GM21576 (cell line): ENCODE data around the gene DAB2IP.
"Not testable (repeated sequence)": the region's sequence is repeated elsewhere in the genome, so short reads cannot be mapped to it uniquely, and the experiment has no call there.

Experiments
- ATAC-seq: cut with Tn5 transposase; IDR thresholded peaks from one replicate; pipeline ENCODE4 v1.9.1; 2021; ENCODE audit warnings: mild to moderate bottlenecking, moderate library complexity; ENCODE audit not compliant: unreplicated experiment

DAB2IP gene

DNA sequence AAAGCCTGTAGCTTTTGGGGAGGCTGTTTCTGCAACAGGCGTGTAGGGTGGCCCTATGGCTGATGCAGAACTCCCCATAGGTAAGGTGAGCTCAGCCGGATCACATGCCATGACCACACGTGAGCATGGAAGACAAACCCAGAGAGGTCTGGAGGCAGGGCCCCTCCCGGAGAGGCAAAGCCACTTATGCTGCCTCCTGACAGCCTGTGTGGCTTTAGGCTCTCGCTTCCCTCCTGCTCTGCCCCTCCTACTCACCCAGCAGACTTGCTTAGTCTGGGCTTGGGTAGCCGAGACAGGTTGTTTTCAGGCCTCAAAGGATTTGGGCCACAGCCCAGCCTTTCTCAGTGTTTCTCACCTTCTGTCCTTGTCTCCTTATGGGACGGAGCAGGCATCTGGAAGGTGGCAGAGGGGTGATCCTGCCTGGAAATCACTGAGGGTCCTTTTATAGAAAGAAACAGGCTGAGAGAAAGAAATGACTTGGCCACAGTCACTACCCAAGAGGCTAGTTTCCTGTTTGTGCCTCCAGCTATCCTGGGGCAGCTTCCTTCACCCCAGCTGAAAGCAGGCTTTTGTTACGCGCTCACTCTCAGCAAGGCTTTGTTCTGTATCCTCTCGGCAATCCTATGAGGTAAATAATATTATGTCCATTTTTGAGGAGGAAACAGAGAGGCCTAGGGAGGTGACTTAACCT is 89.9 kb downstream of the DAB2IP start:
- ATAC-seq = no peak

DNA sequence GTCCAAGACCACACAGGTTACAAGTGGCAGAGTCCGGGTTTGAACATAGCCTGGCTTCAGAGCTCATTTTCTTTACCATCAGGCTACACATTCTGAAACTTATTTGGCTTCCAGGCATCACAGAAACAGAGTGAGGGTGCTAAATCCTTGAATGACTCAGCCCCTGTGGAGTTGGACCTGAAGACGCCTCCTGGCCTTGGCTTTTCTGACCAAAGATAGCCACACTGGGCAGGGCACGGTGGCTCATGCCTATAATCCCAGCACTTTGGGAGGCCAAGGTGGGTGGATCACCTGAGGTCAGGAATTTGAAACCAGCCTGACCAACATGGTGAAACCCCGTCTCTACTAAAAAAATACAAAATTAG is 90.5 kb downstream of the DAB2IP start:
- not testable (repeated sequence) for ATAC-seq

DNA sequence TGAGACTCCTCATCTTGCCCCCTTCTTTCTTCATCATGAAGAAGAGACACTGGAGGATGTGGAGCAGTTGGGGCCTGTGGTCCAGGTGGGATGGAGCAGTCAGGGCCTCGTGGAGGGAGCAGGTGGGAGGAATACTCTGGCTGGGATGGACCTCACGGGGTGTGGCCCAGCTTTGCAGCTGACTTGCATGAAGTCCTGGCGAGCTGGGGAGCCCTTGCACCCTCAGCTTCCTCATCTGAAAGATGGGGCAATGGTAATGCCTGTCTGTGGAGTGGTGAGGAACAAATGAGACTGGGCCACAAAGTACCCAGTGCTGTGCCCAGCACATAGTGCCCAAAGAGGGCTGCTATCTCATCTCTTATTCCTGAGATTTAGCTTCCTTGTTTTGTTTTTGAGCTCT is 91.5 kb downstream of the DAB2IP start:
- no peak for ATAC-seq

DNA sequence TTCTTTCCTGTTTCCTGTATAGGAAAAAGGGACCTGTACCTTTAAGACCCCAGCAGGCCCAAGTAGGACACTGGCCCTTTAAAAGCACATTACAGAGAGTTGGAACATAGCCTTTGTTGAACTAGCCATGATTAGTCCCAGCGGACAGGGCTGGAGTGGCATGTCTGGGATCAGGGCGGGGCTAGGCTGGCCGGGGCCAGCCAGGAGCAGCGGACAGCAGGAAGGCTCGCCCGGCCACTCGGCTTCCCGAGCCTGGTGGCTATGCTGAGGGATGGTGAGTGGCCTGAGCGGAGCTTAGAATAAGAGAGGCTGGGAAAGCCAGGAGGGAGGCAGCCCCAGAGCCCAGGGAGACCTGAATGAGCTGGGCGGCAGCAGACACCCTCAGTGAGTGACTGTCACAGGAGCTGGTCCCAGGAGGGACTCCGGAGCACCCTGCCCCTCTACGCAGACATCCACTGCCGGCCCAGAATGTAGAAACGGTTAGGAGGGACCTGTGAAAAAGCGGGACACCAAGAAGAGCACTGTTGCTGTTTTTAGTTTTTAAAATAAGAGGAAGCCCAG is 92.1 kb downstream of the DAB2IP start:
- ATAC-seq = no peak

DNA sequence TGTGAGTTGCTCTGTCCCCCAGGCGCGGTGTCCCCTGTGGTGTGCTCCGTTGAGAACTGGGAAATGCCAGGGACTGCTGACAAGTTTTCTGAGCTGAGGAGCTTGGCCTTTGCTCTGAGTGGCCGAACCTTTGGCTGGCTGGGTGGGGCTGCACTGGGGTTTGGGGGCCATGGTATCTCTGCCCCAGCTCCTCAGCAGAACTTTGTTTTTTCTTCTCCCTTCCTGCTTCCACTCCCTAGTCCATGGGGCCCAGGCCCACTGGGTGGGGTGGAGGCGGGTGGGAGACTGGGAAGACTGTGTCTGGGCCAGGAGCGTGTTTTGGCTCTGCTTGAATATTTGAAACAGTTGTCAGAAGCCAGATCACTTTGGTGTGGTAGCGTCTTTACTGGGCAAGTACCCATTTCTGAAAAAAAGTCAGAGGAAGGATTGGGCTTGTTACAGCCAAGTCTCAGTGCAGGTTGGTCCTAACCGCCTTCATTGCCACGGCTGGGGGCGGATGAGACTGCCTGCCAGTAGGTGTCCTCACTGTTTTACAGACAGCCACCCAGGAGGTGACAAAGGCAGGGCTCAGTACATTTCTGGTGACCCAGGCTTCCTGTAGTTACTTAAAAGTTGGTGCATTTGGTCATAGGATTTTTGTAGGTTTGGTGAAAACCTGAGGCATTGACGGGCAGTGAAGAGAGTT is 92.7 kb downstream of the DAB2IP start:
- ATAC-seq = no peak

DNA sequence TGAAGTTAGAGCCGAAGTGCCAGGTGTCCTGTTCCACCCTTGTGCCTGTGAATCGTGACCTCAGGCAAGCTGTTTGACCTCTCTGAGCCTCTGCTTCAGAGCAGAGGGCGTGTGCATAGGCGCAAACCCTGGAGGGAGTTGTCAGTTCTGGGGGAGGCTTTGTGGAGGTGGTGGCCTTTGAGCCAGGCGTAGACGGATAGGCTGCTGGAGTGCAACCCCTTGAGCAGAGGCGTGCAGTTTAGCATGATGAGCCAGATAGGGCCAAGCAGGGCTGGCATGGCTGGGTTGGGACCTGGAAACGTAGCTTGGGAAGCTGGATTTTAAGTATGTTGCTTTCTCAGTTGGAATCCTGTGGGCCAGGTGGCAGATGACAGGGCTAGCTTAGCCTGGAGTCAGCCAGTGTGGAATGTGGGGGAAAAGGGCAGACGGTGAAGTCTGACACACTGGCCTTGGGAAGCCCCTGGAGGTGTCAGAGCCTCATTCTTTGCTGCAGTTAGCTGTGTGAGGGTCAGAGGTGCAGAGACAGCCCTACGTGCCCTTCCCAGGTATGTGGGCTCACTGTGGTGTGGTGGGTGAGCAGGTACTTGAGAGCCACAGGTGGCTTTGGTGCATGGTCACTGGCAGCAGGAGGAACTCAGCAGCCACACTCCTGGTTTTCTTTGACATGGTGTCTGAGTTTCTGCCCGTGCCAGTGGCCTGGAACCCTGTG is 93.4 kb downstream of the DAB2IP start:
- no peak for ATAC-seq

DNA sequence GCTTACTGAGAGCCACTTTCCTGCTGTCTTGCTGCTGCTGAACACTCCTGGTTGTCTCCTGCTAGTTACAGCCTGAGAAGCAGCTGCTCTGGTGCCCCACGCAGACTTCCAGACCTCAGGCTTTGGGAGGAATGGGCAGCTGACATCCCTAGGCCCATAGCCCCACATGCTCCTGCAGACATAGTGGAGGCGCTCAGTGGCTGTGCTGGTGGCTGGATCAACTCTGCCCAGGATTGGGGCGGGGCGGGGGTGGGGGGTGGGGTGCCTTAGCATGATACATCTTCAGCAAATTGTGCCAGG is 93.9 kb downstream of the DAB2IP start:
- ATAC-seq = no peak

DNA sequence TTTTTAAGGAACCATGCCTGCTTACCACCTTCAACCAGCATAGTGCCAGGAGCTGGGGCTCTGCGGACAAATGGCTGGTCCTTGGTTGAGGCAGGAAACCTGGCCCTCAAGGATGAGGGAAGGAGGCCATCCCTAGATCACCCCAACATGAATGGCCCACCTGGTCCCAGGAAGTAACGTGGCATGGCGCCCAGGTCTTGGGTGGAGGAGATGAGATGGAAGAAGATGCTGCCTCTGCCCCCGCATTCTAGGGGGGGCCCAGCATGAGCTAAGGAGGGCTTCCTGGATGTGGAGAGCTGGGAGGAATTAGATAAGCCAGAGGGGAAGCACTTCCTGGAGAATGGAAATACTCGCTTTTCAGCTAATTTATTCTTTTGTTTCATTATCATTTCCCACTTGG is 95.0 kb downstream of the DAB2IP start:
- ATAC-seq = no peak

DNA sequence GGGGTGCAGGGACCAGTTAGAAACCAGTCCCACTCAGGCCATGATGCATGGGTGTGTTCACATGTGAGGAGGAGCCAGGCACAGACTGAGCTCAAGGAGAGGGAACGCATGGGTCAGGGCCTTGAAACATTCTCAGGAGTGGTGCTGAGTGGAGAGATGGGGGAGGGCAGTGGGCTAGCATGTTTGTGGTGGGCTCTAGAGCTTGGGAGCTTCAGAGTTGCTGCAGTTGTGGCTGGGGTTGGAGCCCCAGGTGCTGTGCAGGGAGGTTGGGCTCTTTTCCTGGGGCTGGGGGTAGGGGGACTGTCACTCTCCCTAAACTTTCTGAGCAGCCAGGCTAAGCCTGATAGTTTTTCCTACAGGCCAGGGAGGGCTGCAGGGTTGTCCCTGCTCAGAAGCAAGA is 95.4 kb downstream of the DAB2IP start:
- no peak for ATAC-seq

DNA sequence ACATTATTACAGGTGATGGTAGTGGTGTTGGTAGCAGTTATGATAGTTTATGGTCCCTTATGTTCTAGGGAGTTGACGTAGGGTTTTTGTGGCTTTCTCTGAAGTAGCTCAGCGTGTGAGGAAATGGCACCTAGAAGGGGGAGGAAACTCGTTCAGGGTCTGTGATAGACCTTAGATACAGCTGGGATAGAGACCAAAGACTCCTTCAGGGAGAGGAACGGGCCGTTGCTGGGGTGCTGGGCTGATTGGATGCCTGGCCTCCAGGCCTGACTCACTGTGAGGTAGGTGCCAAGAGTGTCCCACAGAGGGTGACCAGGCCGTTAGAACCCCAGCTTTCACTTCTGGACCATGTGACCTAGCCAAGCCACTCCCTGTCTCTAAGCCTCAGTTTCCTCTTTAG is 96.6 kb downstream of the DAB2IP start:
- ATAC-seq = no peak

DNA sequence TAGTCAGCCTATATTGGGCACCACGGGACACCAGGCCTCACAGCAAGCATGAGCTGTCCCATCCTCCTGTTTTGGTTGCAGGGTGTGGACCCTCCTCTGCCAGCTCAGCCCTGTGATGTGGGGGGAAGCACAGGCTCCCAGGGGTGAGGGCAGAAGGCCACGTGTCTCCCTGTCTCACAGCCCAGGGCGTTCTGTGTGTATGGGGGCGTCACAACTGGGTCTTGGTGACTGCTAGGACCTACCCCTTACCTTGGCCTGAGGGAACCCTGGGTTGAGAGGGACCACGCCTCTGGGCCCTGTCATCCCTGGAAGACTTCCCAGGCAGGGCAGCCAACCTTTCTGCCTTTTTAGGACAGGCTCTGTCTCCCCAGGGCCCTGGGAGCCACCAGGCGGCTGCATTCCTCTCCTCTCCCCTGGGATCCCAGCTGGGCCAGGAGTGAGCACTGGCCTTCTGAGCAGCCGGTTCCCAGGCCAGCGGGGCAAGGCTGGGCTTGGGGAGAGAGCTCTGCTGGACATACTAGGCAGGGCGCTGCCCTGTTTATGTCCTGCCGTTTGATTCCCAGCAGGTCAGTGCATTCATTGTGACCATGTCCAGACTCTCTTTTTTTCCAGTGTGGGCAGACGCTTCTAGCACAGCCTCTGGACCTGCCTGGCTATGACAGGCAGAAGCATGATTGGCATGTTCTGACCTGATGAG is 97.4 kb downstream of the DAB2IP start:
- no peak for ATAC-seq

DNA sequence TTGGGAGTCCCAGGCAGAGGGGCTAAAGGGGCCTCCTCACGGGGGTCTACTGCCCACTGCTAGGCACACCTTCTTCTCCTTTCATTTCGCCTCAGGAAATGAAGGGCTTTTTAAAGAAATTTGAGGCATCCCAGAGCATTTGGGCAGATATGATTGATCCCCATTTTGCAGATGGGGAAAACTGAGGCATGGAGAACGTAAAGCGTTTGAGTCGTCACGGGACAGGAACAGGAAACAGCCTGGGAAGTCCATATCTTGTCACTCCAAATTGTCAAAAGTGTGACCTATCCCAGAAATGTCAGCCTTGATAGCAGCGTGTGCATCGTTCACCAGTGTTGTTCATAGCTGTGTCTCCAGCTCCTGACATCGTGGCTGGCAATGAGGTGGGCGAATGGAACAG is 98.2 kb downstream of the DAB2IP start:
- no peak for ATAC-seq

DNA sequence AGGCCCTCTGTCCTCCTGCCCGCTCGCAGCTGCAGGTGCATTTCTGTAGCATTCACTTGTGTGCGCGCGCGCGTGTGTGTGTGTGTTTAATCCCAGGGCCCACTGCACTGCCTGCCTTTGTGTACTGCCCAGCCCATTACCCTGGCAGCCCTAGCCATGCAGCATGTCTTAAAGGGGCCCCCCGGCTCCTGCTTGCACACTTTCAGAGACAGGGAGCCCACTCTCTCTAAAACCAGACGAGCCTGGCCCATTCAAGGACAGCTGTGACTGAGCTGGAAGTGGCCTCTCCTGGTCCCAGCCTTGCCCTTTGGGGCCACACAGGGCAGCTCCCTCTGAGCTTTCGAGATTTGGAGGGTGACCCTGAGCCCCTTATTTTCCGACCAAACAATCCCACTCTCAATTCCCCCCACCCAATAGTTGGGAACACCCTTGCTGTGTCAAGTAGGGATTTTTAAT is 98.9 kb downstream of the DAB2IP start:
- no peak for ATAC-seq

DNA sequence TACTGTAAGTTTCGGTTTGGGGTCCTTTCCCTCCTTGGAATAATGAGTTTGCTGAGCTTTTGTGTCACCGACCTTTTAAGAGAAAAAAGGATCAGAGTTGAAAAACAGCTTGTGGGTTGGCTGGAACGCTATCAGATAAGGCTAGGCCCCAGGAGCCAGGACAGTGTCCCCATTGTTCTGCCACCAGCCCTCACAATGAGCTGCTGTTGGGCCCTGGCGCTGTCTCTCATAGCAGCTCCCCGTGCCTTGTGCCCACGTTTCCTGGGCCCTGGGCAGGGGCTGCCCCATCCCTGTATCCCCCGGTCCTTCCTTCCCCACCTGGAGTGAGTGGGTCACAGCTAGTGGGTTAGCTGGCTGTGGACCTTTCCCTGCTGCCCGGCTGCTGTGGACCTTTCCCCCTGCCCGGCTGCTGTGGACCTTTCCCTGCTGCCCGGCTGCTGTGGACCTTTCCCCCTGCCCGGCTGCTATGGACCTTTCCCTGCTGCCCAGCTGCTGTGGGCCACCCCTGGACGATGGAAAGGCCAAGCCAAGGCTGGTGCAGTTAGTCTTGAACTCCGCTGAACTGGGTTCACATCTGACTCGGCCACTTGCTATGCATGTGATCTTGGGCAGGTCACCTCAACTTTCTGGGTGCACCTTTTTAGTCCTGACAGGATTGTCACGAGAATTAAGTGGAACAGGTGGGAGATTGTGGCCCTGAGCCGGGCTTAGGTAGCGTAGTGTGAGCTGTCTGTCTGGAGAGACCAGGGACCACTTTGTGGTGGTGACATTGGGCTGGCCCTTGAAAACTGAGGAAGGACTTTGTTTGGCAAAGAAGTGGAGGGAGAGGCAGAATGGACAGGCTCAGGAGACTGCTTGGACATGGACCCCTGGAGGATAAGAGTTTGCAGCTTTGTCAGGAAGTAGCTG is 99.5 kb downstream of the DAB2IP start:
- no peak for ATAC-seq

DNA sequence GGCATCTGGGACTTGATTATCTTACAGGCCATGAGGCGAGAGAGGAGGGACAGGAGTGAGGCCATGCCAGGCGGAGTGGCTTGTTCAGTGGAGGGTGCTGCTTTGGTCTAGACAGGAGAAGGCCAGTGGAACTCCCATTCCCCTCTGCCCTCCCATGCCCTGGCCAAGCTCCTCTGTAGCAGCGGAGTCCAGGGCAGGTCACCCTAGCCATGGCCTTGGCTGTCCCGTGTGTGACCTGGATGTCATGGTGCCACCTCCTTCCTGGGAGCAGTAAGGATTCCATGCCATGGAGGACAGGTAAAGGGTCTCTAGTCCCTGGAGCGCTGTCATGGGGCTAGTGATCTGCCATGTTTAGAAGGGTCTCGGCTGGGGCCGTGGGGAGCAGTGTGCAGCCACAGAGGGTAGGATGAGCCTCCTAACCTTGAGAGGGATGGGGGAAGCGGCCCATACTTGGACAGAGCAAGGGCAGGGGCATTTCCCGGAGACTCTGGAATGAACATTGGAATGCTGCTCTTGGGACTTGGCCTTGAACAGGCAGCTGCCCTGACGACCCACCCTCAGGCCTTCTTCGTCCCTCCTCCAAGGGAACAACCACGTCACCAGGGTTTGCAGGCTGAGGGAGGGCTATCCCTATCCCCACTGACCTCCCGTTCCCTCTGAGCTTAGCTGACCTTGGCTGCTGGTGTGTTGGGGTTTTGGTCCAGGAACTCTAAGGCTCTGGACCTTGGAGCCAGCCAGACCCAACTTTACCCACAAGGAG is 100.4 kb downstream of the DAB2IP start:
- no peak for ATAC-seq

DNA sequence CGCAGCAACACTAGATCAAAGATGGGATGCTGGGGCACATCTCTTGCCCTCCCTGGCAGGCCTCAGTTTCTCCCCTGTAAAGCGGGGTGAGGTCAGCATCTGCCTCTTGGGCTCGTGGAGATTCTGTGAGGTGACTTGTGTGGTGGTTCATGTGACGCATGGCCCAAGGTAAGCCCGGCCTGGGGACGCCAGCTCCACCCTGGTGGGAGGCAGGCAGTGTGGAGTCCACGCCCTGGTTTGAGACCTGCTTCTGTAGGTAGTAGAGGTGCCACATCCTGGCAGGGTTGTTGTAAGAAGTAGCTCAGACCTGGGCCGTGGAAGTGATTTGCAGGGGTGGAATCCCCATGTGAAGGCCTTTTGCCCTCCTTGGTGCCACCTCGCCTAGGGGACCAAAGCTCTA is 101.5 kb downstream of the DAB2IP start:
- no peak for ATAC-seq

DNA sequence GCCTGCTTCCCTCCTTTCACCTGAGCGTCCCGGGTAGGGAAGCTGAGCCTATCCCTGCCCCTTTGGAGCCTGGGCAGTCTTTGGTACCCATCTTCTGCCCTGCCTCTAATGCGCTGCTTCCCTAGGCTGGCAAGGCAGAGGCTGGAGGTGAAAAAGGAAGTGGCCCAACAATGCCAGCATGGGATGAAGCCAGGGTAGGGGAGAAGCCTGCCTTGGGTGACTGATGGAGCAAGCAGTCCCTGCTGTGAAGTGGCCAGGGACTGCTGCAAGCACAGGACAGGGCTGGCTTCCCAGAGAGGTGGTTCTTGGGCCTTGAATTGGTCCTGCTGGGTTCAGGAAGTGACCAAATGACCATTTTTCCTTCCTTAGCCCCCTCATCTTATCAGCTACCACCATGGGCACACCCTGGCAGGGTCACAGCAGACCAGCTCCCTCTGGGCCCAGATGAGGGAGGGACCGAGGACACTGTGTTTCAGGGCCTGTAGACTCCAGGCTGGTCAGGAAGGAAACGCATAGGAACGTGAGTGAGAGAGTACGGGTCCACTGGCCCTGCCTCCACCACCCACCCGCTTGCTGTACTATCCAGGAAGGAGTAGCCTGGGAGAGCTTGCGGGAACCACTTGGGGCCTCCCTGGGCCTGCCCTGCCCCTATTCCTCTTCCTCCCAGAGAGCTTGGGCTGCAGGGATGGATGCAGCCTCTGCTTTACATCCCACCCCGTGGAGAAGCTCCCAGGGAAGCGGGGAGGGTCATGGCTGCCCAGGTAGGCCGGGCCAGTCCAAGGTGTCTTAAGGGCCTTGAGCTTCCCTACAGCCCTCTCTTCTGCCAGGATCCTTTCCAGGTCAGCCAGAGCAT is 102.6 kb downstream of the DAB2IP start:
- ATAC-seq = no peak

DNA sequence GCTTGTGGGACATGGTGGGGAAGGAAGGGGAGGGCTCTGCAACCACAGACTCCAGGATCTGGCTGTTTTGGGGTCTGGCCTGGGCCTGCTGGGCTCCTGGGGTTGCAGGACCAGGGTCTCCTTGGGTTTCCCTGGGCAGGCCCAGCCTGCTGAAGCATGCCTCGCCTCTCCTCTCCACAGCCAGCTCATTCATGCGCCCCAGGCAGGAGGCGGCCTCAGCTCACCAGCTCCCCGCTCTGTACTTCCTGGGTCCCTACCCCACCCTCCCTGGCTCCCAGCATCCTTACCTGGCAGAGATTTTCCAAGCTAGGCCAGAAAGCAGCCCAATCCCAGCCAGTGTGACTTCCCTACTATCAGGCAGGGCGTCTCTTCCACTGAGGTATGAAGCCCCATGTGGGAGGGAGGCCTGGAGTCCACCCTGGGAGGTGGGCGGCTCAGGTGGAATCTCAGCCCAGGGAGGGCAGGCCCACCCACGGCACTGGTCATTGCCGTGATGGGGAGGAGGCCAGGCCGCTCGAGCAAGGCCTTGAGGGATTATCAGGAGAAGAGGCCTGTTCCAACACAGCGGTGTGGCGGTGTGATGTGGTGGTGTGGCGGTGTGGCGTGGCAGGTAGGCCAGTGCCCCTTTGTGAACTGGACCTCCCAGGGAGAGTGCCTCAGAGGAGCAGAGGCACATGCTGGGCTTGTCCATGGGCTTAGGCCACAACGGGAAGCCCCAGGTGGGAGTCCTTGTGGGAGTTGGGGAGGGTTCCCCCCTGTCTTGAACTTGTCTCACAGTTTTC is 103.4 kb downstream of the DAB2IP start:
- ATAC-seq = no peak
